Brain microvascular endothelial cell (primary cell): Measurements from ENCODE around the gene KIF17.

Experiments used
- DNase-seq: peaks from one replicate; pipeline ENCODE4 v3.0.0-alpha.2; 2020
- H3K27ac ChIP-seq: fragments of 250-450 bp; sonication (Bioruptor Pico); 2 replicates; pipeline ENCODE4 v1.5.1; 2020; ENCODE audit warnings: mild to moderate bottlenecking, moderate library complexity
- H3K27me3 ChIP-seq: fragments of 250-450 bp; sonication (Bioruptor Pico); replicated peaks from 2 replicates; pipeline ENCODE4 v1.5.1; 2020; ENCODE audit warnings: mild to moderate bottlenecking
- H3K36me3 ChIP-seq: fragments of 250-450 bp; sonication (Bioruptor Pico); replicated peaks from 2 replicates; pipeline ENCODE4 v1.5.1; 2020; ENCODE audit warnings: mild to moderate bottlenecking
- H3K4me3 ChIP-seq: 2 replicates; pipeline ENCODE4 v1.5.1; 2011; ENCODE audit warnings: low read depth, mild to moderate bottlenecking, control low read depth, low read length, moderate library complexity
- in situ Hi-C: cut with HindIII; loops from 2 replicates; pipeline ENCODE4 v1.10.0; 2017; ENCODE audit warnings: low sequenced_read_pairs, low pct_ligation_motif_present
- TF ChIP-seq, protein P1 (sequence below): IDR thresholded peaks from 2 replicates; pipeline ENCODE4 v1.5.1; 2011; ENCODE audit warnings: low read depth, mild to moderate bottlenecking, moderate library complexity, low read length, control low read depth, inconsistent platforms; ENCODE audit errors: missing control alignments

Gene KIF17

DNA sequence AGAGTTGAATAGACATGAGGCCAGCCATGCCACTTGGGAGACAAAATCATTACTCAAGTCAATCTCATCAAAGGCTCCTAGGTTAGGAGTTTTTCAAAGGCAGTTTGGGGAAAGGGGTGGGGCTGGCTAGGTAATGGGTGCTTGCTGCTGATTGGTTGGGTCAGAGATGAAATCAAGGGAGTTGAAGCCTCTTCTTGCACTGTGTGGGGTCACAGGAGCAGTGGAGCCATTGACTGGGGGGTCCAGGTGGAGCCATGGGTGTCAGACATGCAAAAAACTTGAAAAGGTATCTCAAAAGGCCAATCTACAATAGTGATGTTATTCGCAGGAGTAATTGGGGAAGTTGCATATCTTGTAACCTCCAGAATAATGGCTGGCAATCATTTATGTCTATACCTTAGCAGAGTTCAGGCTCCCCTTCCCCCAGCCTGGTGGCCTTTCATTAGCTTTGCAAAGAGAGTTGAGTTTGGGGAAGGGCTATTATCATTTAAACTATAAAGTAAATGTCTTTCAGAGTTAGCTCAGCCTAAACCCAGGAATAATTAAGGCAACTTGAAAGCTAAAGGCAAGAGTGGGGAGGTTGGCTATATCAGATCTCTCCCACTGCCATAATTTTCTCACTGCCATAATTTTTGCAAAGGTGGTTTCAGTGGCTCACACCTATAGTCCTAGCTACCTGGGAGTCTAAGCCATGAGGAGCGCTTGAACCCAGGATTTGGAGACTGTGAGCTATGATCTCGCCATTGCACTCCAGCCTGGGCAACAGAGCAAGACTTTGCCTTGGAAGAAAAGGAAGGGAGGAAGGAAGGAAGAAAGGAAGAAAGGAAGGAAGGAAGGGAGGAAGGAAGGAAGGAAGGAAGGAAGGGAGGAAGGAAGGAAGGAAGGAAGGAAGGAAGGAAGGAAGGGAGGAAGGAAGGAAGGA, 92.4 kb downstream of the KIF17 start:
- no peak overlapping the region for H3K27ac ChIP-seq
- no peak overlapping the region for H3K4me3 ChIP-seq
- no peaks in the 10 kb centered on the region for H3K36me3 ChIP-seq
- DNase-seq = no peak
- TF ChIP-seq, protein P1, sequence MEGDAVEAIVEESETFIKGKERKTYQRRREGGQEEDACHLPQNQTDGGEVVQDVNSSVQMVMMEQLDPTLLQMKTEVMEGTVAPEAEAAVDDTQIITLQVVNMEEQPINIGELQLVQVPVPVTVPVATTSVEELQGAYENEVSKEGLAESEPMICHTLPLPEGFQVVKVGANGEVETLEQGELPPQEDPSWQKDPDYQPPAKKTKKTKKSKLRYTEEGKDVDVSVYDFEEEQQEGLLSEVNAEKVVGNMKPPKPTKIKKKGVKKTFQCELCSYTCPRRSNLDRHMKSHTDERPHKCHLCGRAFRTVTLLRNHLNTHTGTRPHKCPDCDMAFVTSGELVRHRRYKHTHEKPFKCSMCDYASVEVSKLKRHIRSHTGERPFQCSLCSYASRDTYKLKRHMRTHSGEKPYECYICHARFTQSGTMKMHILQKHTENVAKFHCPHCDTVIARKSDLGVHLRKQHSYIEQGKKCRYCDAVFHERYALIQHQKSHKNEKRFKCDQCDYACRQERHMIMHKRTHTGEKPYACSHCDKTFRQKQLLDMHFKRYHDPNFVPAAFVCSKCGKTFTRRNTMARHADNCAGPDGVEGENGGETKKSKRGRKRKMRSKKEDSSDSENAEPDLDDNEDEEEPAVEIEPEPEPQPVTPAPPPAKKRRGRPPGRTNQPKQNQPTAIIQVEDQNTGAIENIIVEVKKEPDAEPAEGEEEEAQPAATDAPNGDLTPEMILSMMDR = no peak
- in situ Hi-C loops = no loop called here
- H3K27me3 ChIP-seq = no peaks in the 10 kb centered on the region

DNA sequence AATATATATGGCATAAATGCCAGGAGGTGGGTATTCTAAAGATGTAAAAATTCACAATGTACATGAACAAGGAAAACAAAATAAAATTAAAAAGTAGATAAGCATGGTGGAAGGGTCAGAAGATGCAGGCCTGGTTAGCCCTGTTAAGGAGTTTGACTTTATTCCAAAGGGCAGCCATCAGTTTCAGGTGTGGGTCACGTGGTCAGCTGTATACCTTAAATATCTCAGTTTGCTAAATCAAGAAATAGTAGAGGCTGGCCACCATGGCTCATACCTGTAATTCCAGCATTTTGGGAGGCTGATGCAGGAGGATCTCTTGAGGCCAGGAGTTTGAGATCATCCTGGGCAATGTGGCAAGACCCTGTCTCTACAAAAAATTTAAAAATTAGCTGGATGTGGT, 93.1 kb downstream of the KIF17 start:
- TF ChIP-seq, protein P1 = no peak
- H3K27ac ChIP-seq = no peak overlapping the region
- in situ Hi-C loops = no loop called here
- no peaks in the 10 kb centered on the region for H3K27me3 ChIP-seq
- DNase-seq = no peak
- no peak overlapping the region for H3K4me3 ChIP-seq
- H3K36me3 ChIP-seq = no peaks in the 10 kb centered on the region

DNA sequence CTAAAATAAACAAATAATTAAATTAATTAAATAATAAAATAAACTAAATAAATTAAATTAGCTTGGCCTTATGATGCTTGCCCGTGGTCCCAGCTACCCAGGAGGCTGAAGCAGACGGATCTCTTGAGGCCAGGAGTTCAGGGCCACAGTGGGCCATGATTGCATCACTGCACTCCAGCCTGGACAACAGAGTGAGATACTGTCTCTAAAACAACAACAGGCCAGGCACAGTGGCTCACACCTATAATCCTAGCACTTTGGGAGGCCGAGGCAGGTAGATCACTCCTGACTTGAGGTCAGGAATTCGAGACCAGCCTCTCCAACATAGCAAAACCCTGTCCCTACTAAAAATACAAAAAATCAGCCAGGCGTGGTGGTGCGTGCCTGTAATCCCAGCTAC, 96.8 kb downstream of the KIF17 start:
- Histone ChIP-seq H3K4me3 (no peak overlapping the region), H3K27me3 (no peaks in the 10 kb centered on the region), H3K36me3 (no peaks in the 10 kb centered on the region), H3K27ac (no peak overlapping the region)
- no peak for DNase-seq
- TF ChIP-seq, protein P1 = no peak
- in situ Hi-C loops = no loop called here

DNA sequence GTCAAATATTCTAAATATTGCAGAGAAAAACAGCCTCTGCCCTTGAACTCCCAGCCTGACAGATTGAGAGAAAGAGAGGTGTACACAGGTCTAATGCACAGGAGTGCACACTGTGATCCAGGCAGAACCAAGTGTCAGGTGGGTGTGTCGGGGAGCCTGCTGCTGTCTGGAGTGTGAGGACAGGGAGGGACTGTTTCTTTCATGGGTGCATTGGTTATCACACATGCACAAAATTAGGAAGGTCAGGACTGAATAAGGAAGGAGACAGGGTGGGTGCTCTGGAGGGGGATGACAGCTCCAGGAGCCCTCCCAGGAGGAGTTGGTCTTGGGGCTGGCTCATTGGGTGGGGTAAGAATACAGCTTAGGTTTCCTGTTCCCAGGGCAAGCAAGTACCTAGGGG, 97.8 kb downstream of the KIF17 start:
- no peak overlapping the region for H3K27ac ChIP-seq
- no peaks in the 10 kb centered on the region for H3K27me3 ChIP-seq
- no peak for DNase-seq
- in situ Hi-C loops = no loop called here
- H3K36me3 ChIP-seq = no peaks in the 10 kb centered on the region
- H3K4me3 ChIP-seq = no peak overlapping the region
- TF ChIP-seq, protein P1 = no peak

DNA sequence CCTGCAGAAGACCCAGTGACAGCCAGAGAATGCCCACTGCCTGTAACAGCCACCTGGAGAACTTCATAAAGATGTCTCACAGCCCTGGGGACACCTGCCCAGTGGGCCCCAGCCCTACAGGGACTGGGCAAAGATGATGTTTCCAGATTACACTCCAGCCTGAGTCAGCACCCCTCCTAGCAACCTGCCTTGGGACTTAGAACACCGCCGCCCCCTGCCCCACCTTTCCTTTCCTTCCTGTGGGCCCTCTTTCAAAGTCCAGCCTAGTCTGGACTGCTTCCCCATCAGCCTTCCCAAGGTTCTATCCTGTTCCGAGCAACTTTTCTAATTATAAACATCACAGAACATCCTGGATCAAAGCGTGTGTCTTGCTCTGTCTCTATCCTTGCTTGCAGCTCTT, 99.3 kb downstream of the KIF17 start:
- in situ Hi-C loops = no loop called here
- DNase-seq = no peak
- H3K27me3 ChIP-seq = no peaks in the 10 kb centered on the region
- TF ChIP-seq, protein P1 = no peak
- H3K4me3 ChIP-seq = no peak overlapping the region
- no peaks in the 10 kb centered on the region for H3K36me3 ChIP-seq
- H3K27ac ChIP-seq = no peak overlapping the region
